ENCODE measurements around the gene MSI2.

DNA sequence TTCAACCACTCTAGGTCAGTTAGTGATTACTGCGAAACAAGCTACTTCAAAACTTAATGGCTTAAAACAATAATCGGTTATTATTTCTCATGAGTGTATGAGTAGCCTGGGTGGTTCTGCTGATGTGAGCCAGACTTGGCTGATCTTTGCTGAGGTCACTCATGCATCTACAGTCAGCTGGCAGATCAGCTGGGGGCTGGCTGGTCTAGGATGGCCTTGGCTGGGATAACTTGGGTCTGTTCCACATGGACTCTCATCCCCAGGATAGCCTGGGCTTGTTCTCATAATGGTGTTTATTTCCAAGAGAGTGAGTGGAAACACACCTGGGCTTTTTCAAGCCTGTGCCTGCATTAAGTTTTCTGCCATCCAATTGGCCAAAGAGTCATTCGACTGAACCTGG, 475.7 kb downstream of the MSI2 start:
- TF ChIP-seq FOS (IDR thresholded peaks at IDR 0.05; ENCODE audit: borderline replicate concordance, insufficient read depth, low read length) (no peak), MYC (IDR thresholded peaks at IDR 0.05; ENCODE audit: low read depth, low read length) (no peak), POLR2A (IDR thresholded peaks at IDR 0.05; ENCODE audit: low read depth, low read length) (no peak), EZH2 (IDR thresholded peaks at IDR 0.05; ENCODE audit: borderline replicate concordance, low read depth, low read length, severe bottlenecking) (no peak), JUN (IDR thresholded peaks at IDR 0.05; ENCODE audit: borderline replicate concordance, insufficient read depth, insufficient read length, low read depth) (no peak)
- TF ChIP-seq, protein P1, sequence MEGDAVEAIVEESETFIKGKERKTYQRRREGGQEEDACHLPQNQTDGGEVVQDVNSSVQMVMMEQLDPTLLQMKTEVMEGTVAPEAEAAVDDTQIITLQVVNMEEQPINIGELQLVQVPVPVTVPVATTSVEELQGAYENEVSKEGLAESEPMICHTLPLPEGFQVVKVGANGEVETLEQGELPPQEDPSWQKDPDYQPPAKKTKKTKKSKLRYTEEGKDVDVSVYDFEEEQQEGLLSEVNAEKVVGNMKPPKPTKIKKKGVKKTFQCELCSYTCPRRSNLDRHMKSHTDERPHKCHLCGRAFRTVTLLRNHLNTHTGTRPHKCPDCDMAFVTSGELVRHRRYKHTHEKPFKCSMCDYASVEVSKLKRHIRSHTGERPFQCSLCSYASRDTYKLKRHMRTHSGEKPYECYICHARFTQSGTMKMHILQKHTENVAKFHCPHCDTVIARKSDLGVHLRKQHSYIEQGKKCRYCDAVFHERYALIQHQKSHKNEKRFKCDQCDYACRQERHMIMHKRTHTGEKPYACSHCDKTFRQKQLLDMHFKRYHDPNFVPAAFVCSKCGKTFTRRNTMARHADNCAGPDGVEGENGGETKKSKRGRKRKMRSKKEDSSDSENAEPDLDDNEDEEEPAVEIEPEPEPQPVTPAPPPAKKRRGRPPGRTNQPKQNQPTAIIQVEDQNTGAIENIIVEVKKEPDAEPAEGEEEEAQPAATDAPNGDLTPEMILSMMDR (IDR thresholded peaks at IDR 0.05; ENCODE audit: extremely low read depth in 1 of 2, insufficient read depth in 1 of 2, low read depth in 1 of 2, low read length in 2 of 2), result no peak
- TF ChIP-seq, protein P2, sequence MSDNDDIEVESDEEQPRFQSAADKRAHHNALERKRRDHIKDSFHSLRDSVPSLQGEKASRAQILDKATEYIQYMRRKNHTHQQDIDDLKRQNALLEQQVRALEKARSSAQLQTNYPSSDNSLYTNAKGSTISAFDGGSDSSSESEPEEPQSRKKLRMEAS (IDR thresholded peaks at IDR 0.05; ENCODE audit: insufficient read depth, insufficient read length), result no peak

All from endothelial cell of umbilical vein (primary cell).